GM21381 (cell line): ENCODE data around the gene SLAMF9.

Experiments used
- ATAC-seq: cut with Tn5 transposase; IDR thresholded peaks from one replicate; pipeline ENCODE4 v1.9.1; 2021; ENCODE audit warnings: mild to moderate bottlenecking, moderate library complexity; ENCODE audit not compliant: unreplicated experiment

Gene SLAMF9

GRCh38 chr1:159977364-159978106, 23.5 kb upstream of the SLAMF9 start:
- no peak for ATAC-seq

DNA sequence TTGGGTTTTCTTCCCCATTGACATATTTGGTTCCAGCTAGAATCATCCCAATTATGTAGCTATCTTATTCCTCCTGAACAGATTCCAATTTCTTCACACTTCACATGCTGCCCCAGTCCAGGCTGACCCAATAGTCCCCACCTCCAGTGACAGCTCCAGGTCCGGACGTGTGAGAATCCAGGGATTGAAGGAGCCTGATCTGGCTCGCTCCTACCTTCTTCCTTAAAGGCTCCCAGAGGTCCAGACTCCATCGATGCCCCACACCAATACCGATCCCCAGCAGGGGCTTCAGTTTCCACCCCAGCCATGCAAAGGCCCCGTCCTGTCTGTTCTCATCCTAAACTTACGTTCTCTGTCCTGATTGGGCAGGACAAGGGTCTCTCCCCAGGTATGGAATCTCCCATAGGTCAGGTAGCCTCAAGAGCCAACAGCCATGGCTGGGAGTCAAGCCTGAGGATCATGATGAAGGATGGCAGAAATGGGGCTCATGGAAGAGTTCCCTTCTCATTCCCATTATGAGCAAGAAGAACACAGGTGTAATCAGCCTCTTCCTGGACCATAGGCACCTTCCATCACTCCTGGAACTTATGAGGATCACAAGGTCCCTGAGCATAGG, 20.4 kb upstream of the SLAMF9 start:
- no peak for ATAC-seq

DNA sequence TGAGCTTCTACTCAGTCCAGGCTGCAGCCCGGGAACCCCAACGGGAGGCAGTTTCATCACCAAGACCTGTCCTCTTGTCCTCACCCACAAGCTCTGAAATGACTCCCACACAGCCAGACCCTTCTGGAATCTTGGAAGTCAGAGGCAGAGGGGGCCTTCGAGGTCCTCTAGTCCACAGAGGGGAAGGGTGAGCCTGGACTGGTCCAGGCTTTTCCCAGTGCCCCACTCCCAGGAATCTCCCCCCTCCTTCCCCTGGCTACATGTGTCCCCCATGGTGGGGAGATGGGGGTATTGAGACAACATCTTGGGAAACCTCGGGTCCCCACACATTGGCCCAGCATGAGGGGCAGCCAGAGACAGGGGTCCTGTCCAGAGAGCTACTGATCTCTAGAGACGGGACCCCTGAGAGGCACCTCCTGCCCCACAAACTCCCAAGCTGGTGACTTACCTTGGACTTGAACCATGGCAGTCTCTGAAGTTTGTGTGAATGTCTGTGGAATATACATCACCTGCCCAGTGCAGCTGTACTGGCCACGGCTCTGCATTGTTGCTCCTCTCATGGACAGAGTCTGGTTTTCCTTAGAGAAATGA, 19.4 kb upstream of the SLAMF9 start:
- no peak for ATAC-seq

DNA sequence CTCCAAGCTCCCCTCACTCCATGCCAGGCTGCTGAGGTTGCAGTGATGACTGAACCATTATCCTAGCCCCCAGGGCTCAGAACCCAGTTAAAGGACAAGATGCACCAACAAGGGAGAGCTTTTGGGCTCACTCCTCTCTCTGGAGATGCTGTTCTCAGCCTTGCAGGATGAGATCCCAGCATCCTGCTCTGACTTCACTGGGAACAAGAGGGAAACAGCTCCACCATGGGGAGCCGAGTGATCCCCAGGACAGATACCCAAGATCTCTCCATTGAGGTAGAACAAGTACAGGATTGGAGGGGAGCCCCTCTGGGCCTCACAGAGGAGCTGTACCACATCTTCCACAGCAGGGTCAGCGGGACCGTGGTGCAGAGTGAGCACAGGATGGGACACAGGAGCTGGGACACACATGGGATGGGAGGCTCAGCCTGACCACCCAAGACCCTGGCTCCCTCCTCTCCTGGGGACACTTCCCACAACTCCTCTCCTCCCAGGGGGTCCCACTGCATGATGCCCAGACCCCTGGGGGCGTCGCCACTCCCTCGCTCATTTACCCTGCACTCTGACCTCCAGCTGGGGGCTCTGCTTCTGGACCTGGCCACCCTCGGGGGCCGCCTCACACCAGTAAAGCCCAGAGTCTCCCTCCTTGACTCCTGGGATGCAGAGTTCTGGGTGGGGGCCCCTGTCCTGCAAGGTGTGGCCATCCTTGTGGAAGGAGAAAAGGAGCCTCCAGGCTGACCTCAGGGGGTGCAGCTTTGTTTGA, 18.6 kb upstream of the SLAMF9 start:
- no peak for ATAC-seq

- no peak for ATAC-seq
Observed at GRCh38 chr1:159970932-159971342, 16.9 kb upstream of the SLAMF9 start.

- ATAC-seq = no peak
Observed at GRCh38 chr1:159968901-159969300, 14.9 kb upstream of the SLAMF9 start.

DNA sequence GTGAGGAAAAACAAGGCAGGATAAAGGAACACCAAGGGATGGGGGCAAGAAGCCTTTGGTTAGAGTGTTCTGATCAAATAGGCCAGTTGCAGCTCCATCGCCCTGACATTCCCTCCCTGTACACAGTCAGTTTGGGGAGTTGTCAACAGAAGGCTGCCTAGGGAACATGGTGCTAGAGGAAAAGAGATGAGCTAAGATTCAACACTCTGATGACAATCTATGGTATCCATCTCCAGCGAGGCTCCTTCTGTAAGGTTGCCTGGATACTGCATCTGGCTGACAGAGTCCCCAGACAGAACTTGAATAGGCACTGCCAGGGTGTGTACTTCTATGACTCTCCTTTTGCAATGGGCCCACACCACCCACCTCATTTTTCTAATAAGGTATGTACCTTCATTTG, 11.2 kb upstream of the SLAMF9 start:
- ATAC-seq = no peak

DNA sequence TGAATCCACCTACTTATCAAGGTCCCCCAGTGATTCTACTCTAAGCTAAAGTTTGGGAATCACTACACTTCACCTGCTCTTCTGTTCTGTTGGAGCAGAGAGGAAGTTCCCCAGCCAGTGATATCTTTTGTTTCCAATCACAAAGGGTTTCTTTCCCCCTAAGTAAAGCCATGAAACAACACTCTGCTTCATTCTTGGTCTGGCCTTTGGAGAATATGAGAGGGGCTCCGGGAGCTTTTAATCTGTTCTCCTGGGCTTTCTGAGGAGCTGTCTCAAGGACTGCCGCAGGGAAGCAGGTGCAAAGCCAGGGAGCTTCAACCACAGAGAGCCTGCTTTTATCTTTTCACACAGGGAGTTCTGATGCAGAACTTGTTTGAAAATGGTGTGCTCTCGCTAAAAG, 10.1 kb upstream of the SLAMF9 start:
- no peak for ATAC-seq

- no peak for ATAC-seq
Observed at GRCh38 chr1:159962176-159962575, 8.1 kb upstream of the SLAMF9 start.

DNA sequence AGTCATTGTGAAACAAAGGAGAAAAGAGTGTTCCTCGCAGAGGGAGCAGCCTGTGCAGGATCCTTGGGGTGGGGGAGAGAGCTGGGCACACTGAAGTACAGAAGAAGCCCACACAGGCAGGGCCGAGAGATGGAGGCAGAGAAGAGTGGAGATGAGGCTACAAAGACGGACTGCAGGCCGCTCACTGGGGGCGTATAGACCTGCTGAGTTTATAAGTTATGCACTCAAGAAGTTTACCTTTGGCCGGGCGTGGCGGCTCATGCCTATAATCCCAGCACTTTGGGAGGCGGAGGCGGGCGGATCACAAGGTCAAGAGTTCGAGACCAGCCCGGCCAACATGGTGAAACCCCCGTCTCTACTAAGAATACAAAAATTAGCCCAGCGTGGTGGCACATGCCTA, 7.6 kb upstream of the SLAMF9 start:
- ATAC-seq = no peak

GRCh38 chr1:159960721-159961381, 6.8 kb upstream of the SLAMF9 start:
- no peak for ATAC-seq

DNA sequence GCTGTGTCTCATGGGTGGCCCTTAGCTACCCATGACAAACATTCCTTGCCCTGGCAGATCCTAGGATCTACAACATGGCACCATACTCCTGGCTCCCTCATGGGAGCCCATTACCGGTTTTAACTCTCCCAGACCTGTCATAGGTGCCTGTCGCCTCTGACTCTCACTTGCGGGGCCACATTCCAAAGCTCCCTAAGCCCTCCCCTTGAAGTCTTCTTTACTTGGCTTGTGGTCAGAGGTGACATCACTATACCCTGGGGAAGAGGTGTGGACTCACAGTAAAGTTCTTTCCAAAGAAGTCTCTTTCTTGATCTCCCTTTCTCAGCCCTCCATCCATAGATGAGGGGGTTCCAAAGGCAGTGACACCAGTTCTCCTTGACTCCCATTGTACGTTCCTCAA, 5.4 kb upstream of the SLAMF9 start:
- no peak for ATAC-seq

GRCh38 chr1:159958719-159959380, 4.8 kb upstream of the SLAMF9 start:
- no peak for ATAC-seq

GRCh38 chr1:159957824-159958268, 3.8 kb upstream of the SLAMF9 start:
- no peak for ATAC-seq

DNA sequence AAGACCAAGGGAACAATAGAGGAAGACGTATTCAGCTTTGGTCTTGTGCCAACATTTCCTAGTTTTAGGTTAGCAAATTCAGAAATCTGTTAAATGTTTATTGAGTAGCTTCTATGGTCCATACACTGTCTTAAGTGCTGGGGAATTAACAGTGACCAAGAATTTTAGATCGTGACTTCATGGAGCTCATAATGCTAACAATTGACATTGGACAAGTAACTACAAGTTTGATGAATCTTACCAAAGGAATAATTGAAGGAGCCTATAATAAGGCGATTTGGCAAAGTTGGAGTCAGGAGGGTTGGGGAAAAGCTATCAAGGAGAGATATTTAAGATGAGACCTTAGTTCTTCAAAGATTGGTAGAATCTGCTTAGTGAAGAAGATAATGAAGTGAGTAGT, 1.4 kb upstream of the SLAMF9 start:
- ATAC-seq = no peak

GRCh38 chr1:159952932-159953331, 1.1 kb downstream of the SLAMF9 start:
- ATAC-seq = no peak

GRCh38 chr1:159951551-159951950, 2.5 kb downstream of the SLAMF9 start:
- no peak for ATAC-seq

- no peak for ATAC-seq
Observed at GRCh38 chr1:159951016-159951415, 3.0 kb downstream of the SLAMF9 start.

DNA sequence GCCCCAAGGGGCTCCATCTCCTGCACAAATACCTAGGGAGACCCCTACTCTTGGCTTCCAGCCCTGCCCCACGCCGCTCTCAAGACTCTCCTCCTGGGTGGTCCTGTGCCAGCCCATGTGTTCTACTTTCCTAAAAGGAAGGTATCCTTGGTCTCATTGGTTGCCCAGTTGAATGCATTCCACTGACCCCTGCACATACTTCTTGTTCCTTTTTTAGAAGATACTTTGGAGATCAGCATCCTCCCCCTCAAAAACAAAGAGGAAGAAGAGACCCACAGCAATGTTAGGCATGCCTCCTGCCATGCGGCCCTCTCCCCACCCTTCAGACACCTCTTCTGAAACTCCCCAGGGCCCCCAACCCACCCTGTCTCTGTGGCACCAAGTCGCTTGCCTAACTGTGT, 4.1 kb downstream of the SLAMF9 start:
- ATAC-seq = no peak

DNA sequence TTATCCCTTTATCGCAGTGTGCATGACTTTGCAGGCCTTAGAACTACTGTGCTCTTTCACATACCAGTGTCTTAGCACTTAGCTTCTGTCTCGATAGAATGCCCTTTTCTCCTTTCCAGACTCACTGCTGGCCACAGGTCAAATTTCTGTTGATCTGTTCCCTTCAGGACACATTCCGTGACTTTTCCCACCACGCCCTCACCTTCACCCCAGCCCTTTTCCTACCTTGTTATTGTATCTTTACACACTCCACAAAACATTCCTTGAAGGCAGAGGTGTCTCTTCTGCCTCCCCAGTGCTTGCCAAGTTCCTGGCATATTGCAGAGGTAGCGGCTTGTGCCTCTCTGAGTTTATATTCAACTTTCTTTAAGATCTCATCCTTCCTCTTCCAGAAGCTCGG, 4.9 kb downstream of the SLAMF9 start:
- ATAC-seq = no peak

- ATAC-seq = no peak
Observed at GRCh38 chr1:159947942-159948341, 6.1 kb downstream of the SLAMF9 start.
